ENCODE data around the gene PLEKHA7.

Gene PLEKHA7

GRCh38 chr11:16876837-16877236, 137.4 kb downstream of the PLEKHA7 start:
- no peak overlapping the region for H3K18ac ChIP-seq (ENCODE audit: low read length)
- no peak overlapping the region for H2BK15ac ChIP-seq (replicated peaks; ENCODE audit: low read depth)
- H2BK5ac ChIP-seq (ENCODE audit: low read length) = no peak overlapping the region
- no peaks in the 10 kb centered on the region for H3K27me3 ChIP-seq (ENCODE audit: insufficient read depth, low read length, poor library complexity)
- no peak overlapping the region for H3K4me3 ChIP-seq (ENCODE audit: low read length)
- no peak overlapping the region for H3K4ac ChIP-seq (ENCODE audit: low read depth, low read length)
- no peaks in the 10 kb centered on the region for H3K36me3 ChIP-seq (ENCODE audit: control insufficient read depth, insufficient read depth, low read length)
- H3K27ac ChIP-seq (ENCODE audit: low read depth, low read length) = peak overlapping the region; percentile 43
- H3K79me1 ChIP-seq (ENCODE audit: low read length) = no peaks in the 10 kb centered on the region
- no peak overlapping the region for H4K5ac ChIP-seq (ENCODE audit: low read length)
- H2AK5ac ChIP-seq (ENCODE audit: low read length) = no peak overlapping the region
- H3K79me2 ChIP-seq (ENCODE audit: control insufficient read depth, insufficient read depth, low read length) = no peaks in the 10 kb centered on the region
- H3K9ac ChIP-seq (ENCODE audit: low read length) = no peak overlapping the region
- no peak overlapping the region for H4K8ac ChIP-seq (ENCODE audit: low read depth, low read length)
- H2BK120ac ChIP-seq (ENCODE audit: low read depth, low read length) = no peak overlapping the region
- DNase-seq = peak; percentile 52
- no peak overlapping the region for H3K4me2 ChIP-seq (ENCODE audit: low read length)
- peaks cover 26% of the 10 kb centered on the region for H3K4me1 ChIP-seq (ENCODE audit: control insufficient read depth, low read depth, low read length)
- H3K56ac ChIP-seq (ENCODE audit: low read length) = peak overlapping the region; percentile 34
- no peak overlapping the region for H3K23ac ChIP-seq (ENCODE audit: low read length)
- no CpG with 5 or more reads among the region's 3 CpGs for WGBS (ENCODE audit: extremely low coverage, insufficient coverage, low lambda C conversion rate)

- Histone ChIP-seq H3K4me2 (ENCODE audit: low read length) (no peak overlapping the region), H3K18ac (ENCODE audit: low read length) (peak overlapping the region; percentile 89), H3K9ac (ENCODE audit: low read length) (no peak overlapping the region), H3K27me3 (ENCODE audit: insufficient read depth, low read length, poor library complexity) (no peaks in the 10 kb centered on the region), H3K23ac (ENCODE audit: low read length) (no peak overlapping the region), H3K56ac (ENCODE audit: low read length) (peak overlapping the region; percentile 4), H2BK5ac (ENCODE audit: low read length) (peak overlapping the region; percentile 29), H3K4me3 (ENCODE audit: low read length) (no peak overlapping the region), H3K36me3 (ENCODE audit: control insufficient read depth, insufficient read depth, low read length) (no peaks in the 10 kb centered on the region), H3K4me1 (ENCODE audit: control insufficient read depth, low read depth, low read length) (peaks cover 26% of the 10 kb centered on the region), H3K79me1 (ENCODE audit: low read length) (no peaks in the 10 kb centered on the region), H2BK15ac (replicated peaks; ENCODE audit: low read depth) (no peak overlapping the region), H4K5ac (ENCODE audit: low read length) (no peak overlapping the region), H3K27ac (ENCODE audit: low read depth, low read length) (peak overlapping the region; percentile 2), H2AK5ac (ENCODE audit: low read length) (no peak overlapping the region), H2BK120ac (ENCODE audit: low read depth, low read length) (peak overlapping the region; percentile 75), H3K79me2 (ENCODE audit: control insufficient read depth, insufficient read depth, low read length) (no peaks in the 10 kb centered on the region), H4K8ac (ENCODE audit: low read depth, low read length) (no peak overlapping the region), H3K4ac (ENCODE audit: low read depth, low read length) (peak overlapping the region; percentile 64)
- no CpG with 5 or more reads among the region's 5 CpGs for WGBS (ENCODE audit: extremely low coverage, insufficient coverage, low lambda C conversion rate)
- no peak for DNase-seq
Measured at GRCh38 chr11:16876053-16876752, 138.0 kb downstream of the PLEKHA7 start.

- peaks cover 23% of the 10 kb centered on the region for H3K4me1 ChIP-seq (ENCODE audit: control insufficient read depth, low read depth, low read length)
- WGBS (ENCODE audit: extremely low coverage, insufficient coverage, low lambda C conversion rate) = no CpG with 5 or more reads among the region's 4 CpGs
- H3K79me1 ChIP-seq (ENCODE audit: low read length) = no peaks in the 10 kb centered on the region
- no peak overlapping the region for H2AK5ac ChIP-seq (ENCODE audit: low read length)
- no peaks in the 10 kb centered on the region for H3K79me2 ChIP-seq (ENCODE audit: control insufficient read depth, insufficient read depth, low read length)
- H3K27me3 ChIP-seq (ENCODE audit: insufficient read depth, low read length, poor library complexity) = no peaks in the 10 kb centered on the region
- DNase-seq = no peak
- H3K4ac ChIP-seq (ENCODE audit: low read depth, low read length) = no peak overlapping the region
- H3K36me3 ChIP-seq (ENCODE audit: control insufficient read depth, insufficient read depth, low read length) = no peaks in the 10 kb centered on the region
- H2BK5ac ChIP-seq (ENCODE audit: low read length) = no peak overlapping the region
- H2BK15ac ChIP-seq (replicated peaks; ENCODE audit: low read depth) = no peak overlapping the region
- no peak overlapping the region for H3K18ac ChIP-seq (ENCODE audit: low read length)
- no peak overlapping the region for H3K4me2 ChIP-seq (ENCODE audit: low read length)
- no peak overlapping the region for H3K27ac ChIP-seq (ENCODE audit: low read depth, low read length)
- H2BK120ac ChIP-seq (ENCODE audit: low read depth, low read length) = no peak overlapping the region
- no peak overlapping the region for H3K23ac ChIP-seq (ENCODE audit: low read length)
- H3K9ac ChIP-seq (ENCODE audit: low read length) = no peak overlapping the region
- H4K8ac ChIP-seq (ENCODE audit: low read depth, low read length) = no peak overlapping the region
- H4K5ac ChIP-seq (ENCODE audit: low read length) = no peak overlapping the region
- H3K4me3 ChIP-seq (ENCODE audit: low read length) = no peak overlapping the region
- H3K56ac ChIP-seq (ENCODE audit: low read length) = no peak overlapping the region
Measured at GRCh38 chr11:16874275-16874975, 139.8 kb downstream of the PLEKHA7 start.

- Histone ChIP-seq H3K79me1 (ENCODE audit: low read length) (no peaks in the 10 kb centered on the region), H2BK15ac (replicated peaks; ENCODE audit: low read depth) (no peak overlapping the region), H3K9ac (ENCODE audit: low read length) (no peak overlapping the region), H2BK120ac (ENCODE audit: low read depth, low read length) (no peak overlapping the region), H3K23ac (ENCODE audit: low read length) (no peak overlapping the region), H4K8ac (ENCODE audit: low read depth, low read length) (no peak overlapping the region), H3K27me3 (ENCODE audit: insufficient read depth, low read length, poor library complexity) (no peaks in the 10 kb centered on the region), H3K79me2 (ENCODE audit: control insufficient read depth, insufficient read depth, low read length) (no peaks in the 10 kb centered on the region), H3K18ac (ENCODE audit: low read length) (no peak overlapping the region), H3K56ac (ENCODE audit: low read length) (no peak overlapping the region), H3K4me2 (ENCODE audit: low read length) (no peak overlapping the region), H3K4me1 (ENCODE audit: control insufficient read depth, low read depth, low read length) (peaks cover 13% of the 10 kb centered on the region), H3K27ac (ENCODE audit: low read depth, low read length) (no peak overlapping the region), H2AK5ac (ENCODE audit: low read length) (no peak overlapping the region), H4K5ac (ENCODE audit: low read length) (no peak overlapping the region), H3K4ac (ENCODE audit: low read depth, low read length) (no peak overlapping the region), H2BK5ac (ENCODE audit: low read length) (no peak overlapping the region), H3K36me3 (ENCODE audit: control insufficient read depth, insufficient read depth, low read length) (no peaks in the 10 kb centered on the region), H3K4me3 (ENCODE audit: low read length) (no peak overlapping the region)
- peak; percentile 66 for DNase-seq
- no CpG with 5 or more reads among the region's 2 CpGs for WGBS (ENCODE audit: extremely low coverage, insufficient coverage, low lambda C conversion rate)
Measured at GRCh38 chr11:16873289-16873688, 140.9 kb downstream of the PLEKHA7 start.

GRCh38 chr11:16871368-16871767, 142.8 kb downstream of the PLEKHA7 start:
- H3K4me2 ChIP-seq (ENCODE audit: low read length) = no peak overlapping the region

More at GRCh38 chr11:16871368-16871767, 142.8 kb downstream of the PLEKHA7 start:
- Histone ChIP-seq H3K23ac (ENCODE audit: low read length) (no peak overlapping the region), H3K79me1 (ENCODE audit: low read length) (no peaks in the 10 kb centered on the region), H3K4me1 (ENCODE audit: control insufficient read depth, low read depth, low read length) (peaks cover 4% of the 10 kb centered on the region), H3K9ac (ENCODE audit: low read length) (no peak overlapping the region), H3K79me2 (ENCODE audit: control insufficient read depth, insufficient read depth, low read length) (no peaks in the 10 kb centered on the region), H3K56ac (ENCODE audit: low read length) (no peak overlapping the region), H3K36me3 (ENCODE audit: control insufficient read depth, insufficient read depth, low read length) (no peaks in the 10 kb centered on the region), H2AK5ac (ENCODE audit: low read length) (no peak overlapping the region), H3K4ac (ENCODE audit: low read depth, low read length) (peak overlapping the region; percentile 2), H2BK15ac (replicated peaks; ENCODE audit: low read depth) (no peak overlapping the region), H3K27me3 (ENCODE audit: insufficient read depth, low read length, poor library complexity) (no peaks in the 10 kb centered on the region), H2BK120ac (ENCODE audit: low read depth, low read length) (no peak overlapping the region), H4K8ac (ENCODE audit: low read depth, low read length) (no peak overlapping the region), H4K5ac (ENCODE audit: low read length) (no peak overlapping the region), H3K18ac (ENCODE audit: low read length) (no peak overlapping the region), H3K4me3 (ENCODE audit: low read length) (no peak overlapping the region), H2BK5ac (ENCODE audit: low read length) (no peak overlapping the region), H3K27ac (ENCODE audit: low read depth, low read length) (no peak overlapping the region)
- no CpG with 5 or more reads among the region's 5 CpGs for WGBS (ENCODE audit: extremely low coverage, insufficient coverage, low lambda C conversion rate)
- DNase-seq = no peak
